Thyroid gland (tissue), 4 donors: Measurements from ENCODE around the gene CD58. TPM values are rescaled to one million over a fixed set of nuclear protein-coding genes. Genes with fewer than 3 reads are reported as not detected.

Experiments
- DNase-seq, 2 donors: peaks; one replicate each; pipeline ENCODE4 v3.0.0-alpha.2; 2019
- H3K27ac ChIP-seq, 3 donors: fragments of 200-600 bp; sonication (generic); 1 replicate in 2 of 3; 2 replicates in 1 of 3; pipeline ENCODE4 v1.5.1; 2016 to 2019; ENCODE audit warnings: mild to moderate bottlenecking in 1 of 3, moderate library complexity in 1 of 3
- H3K27me3 ChIP-seq: fragments of 200-600 bp; sonication (generic); one replicate; pipeline ENCODE4 v1.5.1; 2019
- H3K36me3 ChIP-seq, 2 donors: fragments of 200-600 bp; sonication (generic); one replicate each; pipeline ENCODE4 v1.5.1; 2016 to 2019
- H3K4me1 ChIP-seq, 2 donors: fragments of 200-600 bp; sonication (generic); one replicate each; pipeline ENCODE4 v1.5.1; 2017 to 2019
- H3K4me3 ChIP-seq, 3 donors: fragments of 200-600 bp; sonication (generic); replicated peaks in 1 of 3; 1 replicate in 2 of 3; 2 replicates in 1 of 3; pipeline ENCODE4 v1.5.1; 2016; ENCODE audit warnings: mild to moderate bottlenecking in 1 of 3
- H3K9me3 ChIP-seq: fragments of 200-600 bp; sonication (generic); one replicate; pipeline ENCODE4 v1.5.1; 2017
- CTCF ChIP-seq, 6 experiments: fragments of 200-600 bp in 3 of 6; fragments of 450-650 bp in 3 of 6; sonication (generic) in 3 of 6; IDR thresholded peaks; one replicate each; pipeline ENCODE4 v1.5.1; 2016 to 2019; ENCODE audit warnings: antibody characterized with exemption in 6 of 6, mild to moderate bottlenecking in 2 of 6, inconsistent platforms in 1 of 6, moderate library complexity in 1 of 6
- POLR2A ChIP-seq, 2 donors: fragments of 450-650 bp; IDR thresholded peaks; one replicate each; pipeline ENCODE4 v1.6.1; 2017; ENCODE audit warnings: antibody characterized with exemption in 2 of 2, mild to moderate bottlenecking in 2 of 2, moderate library complexity in 1 of 2
- WGBS, 2 donors: methylation state at CpG; one replicate each; pipeline ENCODE4 v1.1.5; 2017; 5-methylcytosine and 5-hydroxymethylcytosine counted together
- intact Hi-C: fragments of 100-400 bp; cut with DNase I; formaldehyde crosslinking; loops from one replicate; pipeline ENCODE4 v1.15.1; 2023
- total RNA-seq, 4 donors: library from RNA; depleted of rRNA; stranded (reverse); fragments of >200 nt; gene quantifications; one replicate each; pipeline ENCODE4 v1.2.3, GENCODE V29; 2016

Gene CD58
- total RNA-seq, 4 donors from 2014 or later = 17.5 to 51.9 (median 23.1) TPM

GRCh38 chr1:116478621-116479020 lies 92.2 kb downstream of the CD58 start:
- 86 to 98% methylated on average over 6 of the region's 6 CpGs for WGBS, 2 donors
- intact Hi-C loops = no loop called here
- H3K27ac ChIP-seq = no peak overlapping the region
- H3K27me3 ChIP-seq = no peaks in the 10 kb centered on the region
- H3K4me3 ChIP-seq = no peak overlapping the region
- H3K9me3 ChIP-seq = no peaks in the 10 kb centered on the region
- no peaks in the 10 kb centered on the region for H3K36me3 ChIP-seq
- H3K4me1 ChIP-seq = peaks cover 0 to 3% of the 10 kb centered on the region in 2 donors
- no peak for DNase-seq
- TF ChIP-seq POLR2A (IDR thresholded peaks at IDR 0.05) = no peak
- TF ChIP-seq CTCF (IDR thresholded peaks at IDR 0.05) = no peak

GRCh38 chr1:116477429-116477828 lies 93.4 kb downstream of the CD58 start:
- 67 to 73% methylated on average over 3 of the region's 3 CpGs for WGBS, 2 donors
- Histone ChIP-seq H3K27me3 (no peaks in the 10 kb centered on the region), H3K27ac (no peak overlapping the region), H3K36me3 (no peaks in the 10 kb centered on the region), H3K9me3 (no peaks in the 10 kb centered on the region), H3K4me1 (peaks cover 0 to 2% of the 10 kb centered on the region in 2 donors), H3K4me3 (no peak overlapping the region)
- no peak for DNase-seq
- TF ChIP-seq POLR2A (IDR thresholded peaks at IDR 0.05) (no peak), CTCF (IDR thresholded peaks at IDR 0.05) (no peak)
- intact Hi-C loops = no loop called here

- peaks cover 0 to 11% of the 10 kb centered on the region in 2 donors for H3K4me1 ChIP-seq
- no peaks in the 10 kb centered on the region for H3K27me3 ChIP-seq
- DNase-seq = no peak
- no peak overlapping the region for H3K4me3 ChIP-seq
- 84 to 90% methylated on average over 3 of the region's 3 CpGs for WGBS, 2 donors
- no peaks in the 10 kb centered on the region for H3K9me3 ChIP-seq
- intact Hi-C loops = no loop called here
- no peaks in the 10 kb centered on the region for H3K36me3 ChIP-seq
- TF ChIP-seq CTCF (IDR thresholded peaks at IDR 0.05) = no peak
- no peak for TF ChIP-seq POLR2A (IDR thresholded peaks at IDR 0.05)
- H3K27ac ChIP-seq = no peak overlapping the region
Measured at GRCh38 chr1:116476321-116476720, 94.5 kb downstream of the CD58 start.

GRCh38 chr1:116475850-116476218 lies 95.0 kb downstream of the CD58 start:
- intact Hi-C loops = no loop called here
- Histone ChIP-seq H3K9me3 (no peaks in the 10 kb centered on the region), H3K27ac (no peak overlapping the region), H3K4me1 (peaks cover 0 to 11% of the 10 kb centered on the region in 2 donors), H3K4me3 (no peak overlapping the region), H3K36me3 (no peaks in the 10 kb centered on the region), H3K27me3 (no peaks in the 10 kb centered on the region)
- WGBS, 2 donors = 93 to 94% methylated on average over 5 of the region's 7 CpGs
- no peak for DNase-seq
- TF ChIP-seq CTCF (IDR thresholded peaks at IDR 0.05) (no peak), POLR2A (IDR thresholded peaks at IDR 0.05) (no peak)

- 84 to 86% methylated on average over 9 to 14 of the region's 14 CpGs for WGBS, 2 donors
- TF ChIP-seq POLR2A (IDR thresholded peaks at IDR 0.05) (no peak), CTCF (IDR thresholded peaks at IDR 0.05) (no peak)
- no peak overlapping the region for H3K4me3 ChIP-seq
- H3K27me3 ChIP-seq = no peaks in the 10 kb centered on the region
- peaks cover 0 to 11% of the 10 kb centered on the region in 2 donors for H3K4me1 ChIP-seq
- no peak overlapping the region for H3K27ac ChIP-seq
- intact Hi-C loops = no loop called here
- H3K9me3 ChIP-seq = no peaks in the 10 kb centered on the region
- no peaks in the 10 kb centered on the region for H3K36me3 ChIP-seq
- no peak for DNase-seq
Measured at GRCh38 chr1:116474921-116475849, 95.6 kb downstream of the CD58 start.
